VCaP (cell line): Measurements from ENCODE around the gene TCF12.

Experiments
- H3K27ac ChIP-seq: fragments of 450-650 bp; 2 replicates; pipeline ENCODE4 v1.5.1; 2017
- TF ChIP-seq, protein P1 (sequence below): fragments of 450-650 bp; conservative IDR thresholded peaks from 2 replicates; pipeline ENCODE4 v1.5.1; 2017; ENCODE audit warnings: mild to moderate bottlenecking, moderate library complexity

The TCF12 gene

DNA sequence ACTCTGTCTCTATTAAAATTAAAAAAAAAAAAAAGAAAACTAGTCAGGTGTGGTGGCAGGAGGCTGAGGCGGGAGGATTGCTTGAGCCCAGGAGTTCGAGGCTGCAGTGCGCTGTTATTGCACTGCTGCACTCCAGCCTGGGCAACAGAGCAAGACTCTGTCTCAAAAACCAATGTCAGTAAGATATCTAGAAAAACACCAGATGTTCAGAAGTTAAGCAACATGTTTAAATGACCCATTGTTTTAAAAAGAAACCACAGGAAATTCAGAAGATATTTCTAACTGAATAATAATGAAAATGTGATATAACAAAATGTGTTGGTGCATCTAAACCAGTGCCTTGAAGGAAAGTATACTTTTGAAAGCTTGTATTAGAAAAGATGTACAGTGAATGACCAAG lies 254.5 kb downstream of the TCF12 start:
- no peak overlapping the region for H3K27ac ChIP-seq
- TF ChIP-seq, protein P1, sequence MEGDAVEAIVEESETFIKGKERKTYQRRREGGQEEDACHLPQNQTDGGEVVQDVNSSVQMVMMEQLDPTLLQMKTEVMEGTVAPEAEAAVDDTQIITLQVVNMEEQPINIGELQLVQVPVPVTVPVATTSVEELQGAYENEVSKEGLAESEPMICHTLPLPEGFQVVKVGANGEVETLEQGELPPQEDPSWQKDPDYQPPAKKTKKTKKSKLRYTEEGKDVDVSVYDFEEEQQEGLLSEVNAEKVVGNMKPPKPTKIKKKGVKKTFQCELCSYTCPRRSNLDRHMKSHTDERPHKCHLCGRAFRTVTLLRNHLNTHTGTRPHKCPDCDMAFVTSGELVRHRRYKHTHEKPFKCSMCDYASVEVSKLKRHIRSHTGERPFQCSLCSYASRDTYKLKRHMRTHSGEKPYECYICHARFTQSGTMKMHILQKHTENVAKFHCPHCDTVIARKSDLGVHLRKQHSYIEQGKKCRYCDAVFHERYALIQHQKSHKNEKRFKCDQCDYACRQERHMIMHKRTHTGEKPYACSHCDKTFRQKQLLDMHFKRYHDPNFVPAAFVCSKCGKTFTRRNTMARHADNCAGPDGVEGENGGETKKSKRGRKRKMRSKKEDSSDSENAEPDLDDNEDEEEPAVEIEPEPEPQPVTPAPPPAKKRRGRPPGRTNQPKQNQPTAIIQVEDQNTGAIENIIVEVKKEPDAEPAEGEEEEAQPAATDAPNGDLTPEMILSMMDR, result no peak

DNA sequence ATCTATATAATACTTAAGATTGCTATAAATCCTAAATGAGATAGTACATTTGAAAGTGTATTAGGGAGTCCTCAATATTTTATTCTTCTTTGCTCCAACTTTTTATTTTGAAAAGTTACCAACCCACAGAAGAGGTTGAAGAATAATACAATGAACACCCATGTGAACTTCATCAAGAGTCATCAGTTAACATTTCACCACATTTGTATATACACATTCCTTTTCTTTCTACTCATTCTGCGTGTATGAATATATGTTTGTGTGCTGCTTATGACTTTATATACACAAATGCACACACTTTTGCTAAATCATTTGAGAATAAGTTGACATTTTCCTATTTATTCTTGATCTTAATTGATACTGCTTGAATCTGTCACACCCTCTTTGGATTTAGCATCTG lies 264.6 kb downstream of the TCF12 start:
- no peak overlapping the region for H3K27ac ChIP-seq
- TF ChIP-seq, protein P1, result no peak

DNA sequence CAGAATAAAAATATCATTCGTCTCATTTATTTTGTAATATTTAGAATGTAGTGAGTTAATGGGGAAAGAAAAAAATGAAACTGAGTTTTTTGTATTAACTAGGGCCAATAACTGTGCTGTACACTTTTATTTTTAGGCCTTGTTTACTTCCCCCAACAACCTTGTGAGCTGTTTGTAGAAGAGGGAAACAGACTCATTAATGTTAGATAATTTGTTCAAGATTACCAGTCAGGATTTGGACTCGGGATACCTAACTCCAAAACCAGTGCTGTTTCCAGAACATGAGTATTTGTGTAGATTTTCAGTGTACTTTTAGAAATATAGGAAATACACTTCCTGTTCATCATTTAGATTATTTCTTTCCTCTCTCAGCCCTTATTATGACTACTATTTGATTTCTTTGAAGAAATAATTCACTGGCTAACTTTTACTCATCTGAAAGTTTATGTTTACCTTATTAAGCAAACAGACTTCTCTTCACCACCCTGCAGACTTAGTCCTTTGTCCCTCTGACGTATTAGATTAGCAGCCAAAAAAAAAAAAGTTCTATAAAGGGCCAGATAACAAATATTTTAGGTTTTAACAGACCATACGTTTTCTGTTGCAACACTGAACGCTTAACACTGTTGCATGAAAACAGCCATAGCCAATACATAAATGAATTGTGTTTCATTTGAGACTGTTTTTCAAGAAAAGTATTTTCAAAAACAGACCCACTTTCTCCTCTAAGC lies 265.3 kb downstream of the TCF12 start:
- no peak overlapping the region for H3K27ac ChIP-seq
- TF ChIP-seq, protein P1, result no peak

DNA sequence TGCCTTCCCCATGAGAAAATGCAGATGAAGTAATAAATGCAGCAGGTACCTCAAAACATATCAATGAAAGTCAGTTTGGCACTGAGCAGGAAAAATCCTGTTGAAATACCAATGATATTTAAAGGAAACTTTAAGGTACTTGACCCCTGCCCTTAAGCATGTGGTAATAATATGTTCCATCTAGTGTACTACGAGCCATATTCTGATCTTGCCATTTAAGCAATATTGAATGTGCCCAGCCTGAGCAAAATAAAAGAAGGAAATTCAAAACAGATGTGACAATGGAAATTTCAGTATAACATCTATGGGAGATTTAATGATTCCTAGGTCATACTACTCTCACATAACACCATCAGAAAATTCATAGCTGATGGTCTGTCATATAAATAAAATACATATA lies 266.1 kb downstream of the TCF12 start:
- TF ChIP-seq, protein P1, result no peak

DNA sequence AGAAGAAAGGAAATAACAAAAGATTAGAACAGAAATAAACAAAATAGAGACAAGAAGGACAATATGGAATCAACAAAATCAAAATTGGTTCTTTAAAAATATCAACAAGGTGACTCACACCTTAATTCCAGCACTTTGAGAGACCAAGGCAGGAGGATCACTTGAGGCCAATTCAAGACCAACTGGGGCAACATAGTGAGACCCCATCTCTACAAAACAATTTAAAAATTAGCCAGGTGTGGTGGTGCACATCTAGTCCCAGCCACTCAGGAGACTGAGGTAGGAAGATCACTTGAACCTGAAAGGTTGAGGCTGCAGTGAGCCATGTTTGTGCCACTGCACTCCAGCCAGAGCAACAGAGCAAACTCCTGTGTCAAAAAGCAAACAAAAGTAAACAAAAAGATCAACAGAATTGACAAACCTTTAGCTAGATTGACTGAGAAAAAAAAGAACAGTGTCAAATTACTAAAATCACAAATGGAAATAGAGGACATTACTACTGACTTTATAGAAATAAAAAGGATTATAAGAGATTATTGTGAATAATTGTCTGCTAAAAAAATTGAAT lies 267.1 kb downstream of the TCF12 start:
- H3K27ac ChIP-seq, result no peak overlapping the region
- TF ChIP-seq, protein P1, result no peak

More for the DNA sequence above, 266.1 kb downstream of the TCF12 start:
- no peak overlapping the region for H3K27ac ChIP-seq

DNA sequence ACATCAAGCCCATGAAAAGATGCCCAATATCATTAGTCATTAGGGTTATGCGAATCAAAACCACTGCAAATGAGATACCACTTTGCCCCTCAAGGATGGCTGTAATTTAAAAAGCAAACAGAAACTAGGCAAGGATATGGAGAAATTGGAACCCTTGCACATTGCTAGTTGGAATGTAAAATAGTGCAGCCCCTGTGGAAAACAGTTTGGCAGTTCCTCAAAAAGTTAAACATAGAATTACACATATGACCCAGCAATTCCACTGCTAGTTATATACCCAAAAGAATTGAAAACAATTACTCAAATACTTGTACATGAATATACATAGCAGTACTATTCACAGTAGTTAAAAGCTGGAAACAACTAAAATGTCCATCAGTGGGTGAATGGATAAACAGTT lies 271.0 kb downstream of the TCF12 start:
- TF ChIP-seq, protein P1, result no peak
- no peak overlapping the region for H3K27ac ChIP-seq

DNA sequence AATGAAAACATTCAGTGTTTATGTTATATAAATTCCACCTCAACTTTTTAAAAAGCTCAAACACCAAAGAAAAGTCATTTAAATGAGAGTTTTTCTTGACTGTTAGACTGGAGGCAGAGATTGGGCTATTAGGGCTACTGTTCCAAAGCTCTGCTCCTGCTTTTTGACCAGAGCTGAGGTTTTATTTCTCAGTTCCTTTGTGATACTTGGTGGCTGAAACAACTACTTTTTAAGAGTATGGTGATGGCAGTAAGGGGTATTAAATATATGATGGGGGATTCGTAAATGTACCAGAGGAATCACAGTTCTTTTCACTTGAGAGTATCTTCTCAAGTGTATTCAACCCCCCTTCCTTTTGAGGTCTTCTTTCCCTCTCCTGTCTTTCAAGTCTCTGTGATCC lies 271.8 kb downstream of the TCF12 start:
- TF ChIP-seq, protein P1, result no peak
- no peak overlapping the region for H3K27ac ChIP-seq
